ENCODE results near the gene TRAM2.

Gene TRAM2

DNA sequence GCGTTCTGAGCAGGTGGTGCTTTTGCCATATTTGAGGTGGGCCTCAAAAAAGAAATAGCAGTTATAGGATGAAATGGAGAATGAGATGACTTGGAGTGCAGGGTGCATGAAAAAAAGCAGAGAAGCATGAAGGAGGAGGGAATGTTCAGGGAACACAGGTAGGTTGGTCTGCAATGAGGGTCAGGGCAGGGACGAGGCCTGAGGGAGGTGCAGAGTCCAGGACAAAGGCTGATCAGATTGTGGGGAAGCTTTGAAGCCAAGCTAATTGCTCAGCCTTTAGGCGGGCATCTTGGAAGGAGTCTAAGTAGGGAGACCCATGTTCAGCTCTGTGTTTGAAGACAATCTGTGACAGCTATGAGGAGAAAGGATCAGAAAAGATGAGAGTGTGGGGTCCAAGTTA lies 12.0 kb downstream of the TRAM2 start:
- no peak for DNase-seq

- DNase-seq, result no peak
Measured at GRCh38 chr6:52562911-52563310, 13.9 kb downstream of the TRAM2 start.

DNA sequence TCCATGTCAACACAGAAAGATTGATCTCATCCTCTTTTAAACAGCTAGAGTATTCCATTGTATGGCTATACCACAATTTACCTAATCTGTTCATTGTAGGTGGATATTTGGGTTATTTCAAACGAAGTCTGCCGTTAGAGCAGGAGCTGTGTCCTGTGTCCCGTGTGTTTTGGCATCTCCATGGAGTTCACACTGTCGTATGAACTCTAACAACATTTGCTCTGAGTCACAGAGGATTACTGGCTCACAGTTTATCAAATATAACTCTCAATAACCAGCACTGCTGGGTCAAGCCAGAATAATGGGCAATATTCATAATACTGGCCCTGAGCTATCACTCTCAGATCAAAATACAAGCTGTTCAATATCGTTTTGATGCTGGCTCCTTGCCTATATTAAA lies 16.4 kb downstream of the TRAM2 start:
- no peak for DNase-seq

- no peak for DNase-seq
Measured at GRCh38 chr6:52558266-52559000, 18.4 kb downstream of the TRAM2 start.

DNA sequence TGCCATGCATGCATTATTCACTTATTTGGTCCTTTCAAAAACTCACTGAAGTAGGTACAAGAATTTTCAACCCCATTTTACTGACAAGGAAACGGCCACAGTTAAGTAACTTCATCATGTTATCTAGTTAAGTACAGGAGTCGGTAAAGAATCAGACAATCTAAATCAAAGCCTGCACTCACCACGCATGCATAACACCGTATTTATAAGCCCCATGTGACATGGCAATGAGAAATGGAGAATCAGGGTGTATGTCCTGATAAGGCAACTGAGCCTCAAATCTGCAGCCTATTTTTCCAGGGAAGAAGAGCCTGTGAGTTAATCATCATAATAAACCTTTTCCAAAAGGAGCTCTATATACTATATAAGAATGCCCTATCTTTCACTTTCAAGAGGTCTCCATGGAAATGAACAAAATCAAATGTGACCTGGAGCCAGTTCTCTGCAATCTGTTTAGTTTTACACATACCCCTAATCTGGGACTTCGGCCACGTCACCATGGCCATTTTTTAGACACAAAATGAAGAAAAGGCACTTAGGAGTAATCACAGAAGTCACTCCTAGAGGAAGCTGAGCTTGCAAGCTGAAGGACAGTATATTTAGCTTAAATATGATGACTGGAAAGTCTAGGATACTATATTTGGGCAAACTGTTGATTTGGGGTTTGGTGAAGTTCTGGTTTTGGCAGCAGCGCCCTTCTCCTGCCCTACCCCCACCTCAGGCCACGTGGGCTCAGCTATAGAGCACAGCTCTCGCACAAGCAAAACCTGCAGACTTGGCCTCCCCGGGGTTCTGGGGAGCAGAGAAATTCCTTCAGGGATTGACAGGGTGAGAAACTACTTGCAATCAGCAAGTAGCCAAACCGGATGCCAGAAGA lies 19.2 kb downstream of the TRAM2 start:
- DNase-seq, result no peak

GRCh38 chr6:52555518-52556233 lies 21.2 kb downstream of the TRAM2 start:
- DNase-seq, result no peak

DNA sequence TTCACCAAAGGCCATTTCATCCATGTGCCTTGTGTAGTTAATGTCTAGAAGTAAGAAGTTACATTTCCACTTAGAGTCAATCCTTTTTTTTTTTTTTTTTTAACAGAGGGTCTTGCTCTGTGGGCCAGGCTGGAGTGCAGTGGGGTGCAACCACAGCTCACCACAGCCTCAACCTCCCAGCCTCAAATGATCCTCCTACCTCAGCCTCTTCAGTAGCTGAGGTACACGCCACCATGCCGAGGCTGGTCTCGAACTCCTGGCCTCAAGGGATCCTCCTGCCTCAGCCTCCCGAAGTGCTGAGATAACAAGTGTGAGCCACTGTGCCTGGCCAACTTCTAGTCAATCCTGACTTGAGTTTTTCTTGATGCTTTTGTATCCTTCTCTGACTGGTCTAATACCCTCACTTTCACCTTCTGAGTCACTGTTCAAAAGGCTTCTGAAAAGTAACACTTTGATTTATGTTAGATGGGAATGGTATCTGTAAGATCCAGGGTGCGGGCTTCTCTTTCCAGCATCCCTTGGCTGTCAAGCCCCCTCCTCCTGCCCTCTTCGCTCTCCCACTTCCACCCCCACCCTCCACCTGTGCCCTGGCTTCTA lies 22.1 kb downstream of the TRAM2 start:
- DNase-seq, result no peak

DNA sequence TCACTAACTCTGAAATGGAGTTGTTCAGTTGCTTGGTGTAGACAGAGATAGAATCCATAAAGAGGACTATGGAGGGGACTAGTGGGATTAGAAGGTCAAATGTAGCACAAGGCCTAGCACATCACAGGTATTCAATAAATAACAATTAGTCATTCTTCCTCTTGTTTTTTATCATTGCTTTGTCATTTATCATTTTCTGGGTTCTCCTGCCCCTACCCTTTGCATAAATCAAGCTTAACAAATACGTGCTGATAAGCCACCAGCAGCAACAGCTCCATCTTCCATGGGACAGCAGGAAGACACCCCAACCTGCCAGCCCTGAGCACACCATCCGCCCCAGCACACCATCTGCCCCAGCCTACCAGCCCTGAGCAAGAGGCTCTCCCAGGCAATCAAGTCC lies 23.1 kb downstream of the TRAM2 start:
- no peak for DNase-seq

DNA sequence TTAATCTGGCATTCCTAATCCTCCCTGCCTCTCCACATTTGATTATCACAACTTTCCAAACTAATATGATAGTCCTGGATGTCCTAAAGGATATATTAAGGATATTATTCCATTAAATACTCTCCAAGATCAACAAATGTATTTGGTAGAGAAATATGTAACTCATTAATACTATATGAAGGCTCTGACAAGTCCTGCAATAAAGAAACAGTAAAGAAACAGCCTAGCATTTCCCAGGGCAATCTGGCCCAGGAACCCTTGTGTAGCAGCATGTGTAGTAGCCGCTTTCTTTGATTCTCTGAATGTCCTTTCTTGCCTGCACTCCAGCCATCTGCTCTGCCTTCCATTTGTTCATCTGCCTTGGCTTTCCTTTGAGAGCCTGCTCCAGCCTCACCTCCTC lies 23.7 kb downstream of the TRAM2 start:
- DNase-seq, result no peak

DNA sequence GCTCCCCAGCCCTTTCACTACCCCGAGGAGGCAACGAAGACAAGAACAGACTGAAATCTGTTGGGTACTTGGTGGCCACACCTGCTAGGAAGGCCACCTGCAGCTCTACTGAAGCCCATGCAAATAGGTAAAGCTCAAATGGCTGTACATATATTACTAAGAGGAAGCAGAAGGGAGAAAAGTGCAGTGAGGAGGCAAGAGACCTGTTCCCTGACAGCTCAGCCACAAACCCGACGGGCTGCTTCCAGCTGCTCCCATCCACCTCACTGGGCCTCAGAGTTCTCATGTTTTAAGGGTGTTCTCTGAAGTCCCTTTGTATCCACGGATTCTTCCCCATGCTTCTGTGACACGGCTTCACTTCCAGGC lies 24.6 kb downstream of the TRAM2 start:
- DNase-seq, result no peak

- no peak for DNase-seq
Measured at GRCh38 chr6:52551483-52552277, 25.2 kb downstream of the TRAM2 start.

- no peak for DNase-seq
Measured at GRCh38 chr6:52550870-52551269, 26.0 kb downstream of the TRAM2 start.

- DNase-seq, result no peak
Measured at GRCh38 chr6:52550014-52550575, 26.8 kb downstream of the TRAM2 start.

GRCh38 chr6:52549428-52549827 lies 27.4 kb downstream of the TRAM2 start:
- no peak for DNase-seq

- DNase-seq, result no peak
Measured at GRCh38 chr6:52548999-52549398, 27.9 kb downstream of the TRAM2 start.

DNA sequence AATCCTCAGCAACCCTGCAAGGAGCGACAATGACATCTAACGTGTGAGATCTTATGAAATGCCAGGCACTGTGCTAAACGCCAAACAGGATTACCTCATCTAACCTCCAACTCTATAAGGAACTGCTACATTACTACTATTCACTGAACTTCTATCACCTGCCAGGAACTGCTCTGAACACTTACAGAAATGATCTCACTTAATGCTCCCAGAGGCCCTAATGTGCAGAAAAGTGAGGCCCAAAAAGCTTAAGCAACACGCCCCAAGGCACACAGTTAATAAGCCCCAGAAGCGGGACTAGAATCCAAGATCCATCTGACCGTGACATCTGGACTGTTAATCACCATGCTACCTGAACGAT lies 28.5 kb downstream of the TRAM2 start:
- DNase-seq, result no peak

DNA sequence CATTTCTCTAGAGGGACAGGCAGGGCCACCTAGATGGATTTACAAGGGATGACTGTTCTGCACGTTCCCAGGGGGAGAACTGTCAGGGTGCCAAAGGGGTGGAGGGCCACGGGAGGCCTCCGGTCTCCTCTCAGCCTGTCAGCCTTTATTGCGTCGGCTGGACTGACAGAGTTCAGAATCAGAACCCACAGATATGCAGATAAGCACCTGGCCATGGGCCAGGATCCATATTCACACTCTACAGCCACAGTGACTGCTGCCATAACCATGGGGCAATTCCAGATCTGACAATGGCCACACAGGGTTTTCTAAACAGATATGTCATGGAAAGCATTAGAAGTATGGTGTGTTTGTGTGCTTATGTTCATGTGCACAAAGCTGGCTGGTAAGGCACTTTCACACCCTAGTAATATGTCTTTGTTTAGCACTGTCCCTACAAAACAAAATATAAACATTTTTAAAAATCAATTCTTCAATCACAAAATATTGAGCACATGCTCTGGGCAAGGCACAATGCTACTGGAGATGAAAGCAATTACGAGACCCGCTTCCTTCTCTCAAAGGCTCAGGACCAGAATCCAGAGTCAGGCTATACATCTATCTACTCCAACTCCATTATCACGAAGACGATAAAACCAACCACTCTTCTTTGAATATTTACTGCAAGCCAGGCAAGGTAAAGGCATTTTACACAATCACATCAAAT lies 29.1 kb downstream of the TRAM2 start:
- no peak for DNase-seq

GRCh38 chr6:52546678-52547077 lies 30.2 kb downstream of the TRAM2 start:
- DNase-seq, result no peak

DNA sequence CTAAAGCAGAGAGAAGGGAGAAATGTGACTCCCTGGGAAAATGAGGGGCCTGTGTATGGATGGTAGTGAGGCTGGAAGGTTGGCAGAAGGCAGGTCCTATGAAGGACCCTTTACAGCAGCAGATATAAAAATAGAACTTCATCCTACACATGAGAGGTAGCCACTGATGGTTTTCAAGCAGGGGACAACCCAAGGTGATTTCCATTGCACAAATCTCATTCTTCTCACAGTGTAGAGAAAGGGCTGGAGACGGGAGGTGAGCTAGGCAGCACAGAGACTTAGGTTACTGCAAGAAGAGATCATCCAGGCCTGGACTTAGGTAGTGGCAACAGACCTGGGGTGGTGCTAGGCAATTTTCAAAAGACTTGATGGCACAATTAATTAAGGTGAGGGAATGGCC lies 30.7 kb downstream of the TRAM2 start:
- DNase-seq, result no peak

GRCh38 chr6:52545406-52546119 lies 31.3 kb downstream of the TRAM2 start:
- no peak for DNase-seq
